Measurements from ENCODE around the gene TMC5.

GRCh38 chr16:19460397-19460796 lies 42.7 kb downstream of the TMC5 start:
- TF ChIP-seq CTCF (IDR thresholded peaks at IDR 0.05) (no peak), EZH2phosphoT487 (IDR thresholded peaks at IDR 0.05) (no peak), EZH2 (IDR thresholded peaks at IDR 0.05) (no peak)

Measured in neural progenitor cell (in vitro differentiated cells).